K562 (cell line): ENCODE data around the gene SNAPC2. TPM values are rescaled to one million over a fixed set of nuclear protein-coding genes. Genes with fewer than 3 reads are reported as not detected.

Source experiments
- ATF1 ChIP-seq, 2 experiments: fragments of 450-650 bp in 1 of 2; IDR thresholded peaks; 2 replicates each; pipeline ENCODE4 v1.6.1; 2016; ENCODE audit warnings: missing compliant biosample characterization in 1 of 2, missing genetic modification characterization in 1 of 2
- CHD4 ChIP-seq: fragments of 200-600 bp; sonication (generic); IDR thresholded peaks from 3 replicates; pipeline ENCODE4 v1.6.1; 2012; ENCODE audit warnings: low read depth, mild to moderate bottlenecking, mixed read lengths, low read length, inconsistent platforms; ENCODE audit not compliant: insufficient read depth, insufficient replicate concordance, poor library complexity, severe bottlenecking
- GATAD2B ChIP-seq: fragments of 450-650 bp; IDR thresholded peaks from 2 replicates; pipeline ENCODE4 v1.6.1; 2017; ENCODE audit warnings: mild to moderate bottlenecking, borderline replicate concordance
- NRF1 ChIP-seq, 2 experiments: fragments of 450-650 bp; IDR thresholded peaks in 1 of 2; conservative IDR thresholded peaks in 1 of 2; 2 replicates each; pipeline ENCODE4 v1.6.1; 2014; ENCODE audit warnings: mild to moderate bottlenecking in 2 of 2
- POLR2H ChIP-seq: IDR thresholded peaks from 2 replicates; pipeline ENCODE4 v1.6.1; 2016; ENCODE audit warnings: missing genetic modification characterization, low read depth, mild to moderate bottlenecking, control low read depth, missing compliant biosample characterization, moderate library complexity
- RERE ChIP-seq: sonication (generic); formaldehyde crosslinking; IDR thresholded peaks from 2 replicates; pipeline ENCODE4 v1.8.0; 2023; ENCODE audit warnings: missing genetic modification reagents, mild to moderate bottlenecking, borderline replicate concordance
- SAFB2 ChIP-seq: fragments of 200-400 bp; formaldehyde crosslinking; IDR thresholded peaks from 2 replicates; pipeline ENCODE4 v1.6.1; 2018; ENCODE audit warnings: borderline replicate concordance, low read length, low read depth, moderate library complexity; ENCODE audit not compliant: severe bottlenecking
- SPI1 ChIP-seq: IDR thresholded peaks from 2 replicates; pipeline ENCODE4 v1.6.1; 2011; ENCODE audit warnings: low read depth, low read length, control low read depth, borderline replicate concordance
- TRIM24 ChIP-seq, 2 experiments: fragments of 450-650 bp; IDR thresholded peaks; 2 replicates each; pipeline ENCODE4 v1.6.1; 2016
- ZFP1 ChIP-seq: fragments of 450-650 bp; formaldehyde crosslinking; IDR thresholded peaks from 2 replicates; pipeline ENCODE4 v1.4.0; 2020; ENCODE audit warnings: mild to moderate bottlenecking, mixed read lengths
- polyA plus RNA-seq, 8 experiments: library from polyadenylated mRNA; depleted of rRNA in 4 of 8; stranded (reverse) in 5 of 8; unstranded in 3 of 8; fragments of >200 nt; fragmentation: Nextera tagmentation in 2 of 8; fragmentation: Illumina TruSeq in 1 of 8; extraction: Ambion mirVana in 2 of 8; extraction: Trizol in 1 of 8; gene quantifications; 2 replicates each; pipeline versions ENCODE4 v1.2.1 to v1.2.3, GENCODE V29; 2011 to 2014; ENCODE audit warnings: inconsistent platforms in 1 of 8, missing spikeins in 1 of 8
- total RNA-seq, 7 experiments: library from RNA; depleted of rRNA in 6 of 7; stranded (reverse); fragments of >200 nt in 6 of 7; fragmentation: Illumina TruSeq in 2 of 7; extraction: Trizol in 2 of 7; gene quantifications; 2 replicates each; pipeline versions ENCODE4 v1.2.1 to v1.2.3, GENCODE V29; 2011 to 2021; ENCODE audit warnings: low replicate concordance in 1 of 7
- TF ChIP-seq, protein P1 (sequence below), 2 experiments: fragments of 150-350 bp in 1 of 2; IDR thresholded peaks; 2 replicates each; pipeline ENCODE4 v1.6.1; 2012 to 2016; ENCODE audit warnings: low read depth in 2 of 2, low read length in 2 of 2, mild to moderate bottlenecking in 1 of 2, moderate library complexity in 1 of 2
- TF ChIP-seq, protein P2 (sequence below): fragments of 450-650 bp; IDR thresholded peaks from 2 replicates; pipeline ENCODE4 v1.6.1; 2016; ENCODE audit warnings: mild to moderate bottlenecking

The SNAPC2 gene
- total and polyA plus RNA-seq, 9 of the 15 experiments (the other 6 are each of a cell fraction or from before 2014, with no cell fraction given): 0.59 to 45.1 (median 15.3) TPM

- TF ChIP-seq RERE (CRISPR knock-in tag) (no peak), GATAD2B (no peak; the same call in 1 of the 2 replicates), SPI1 (0 out of 2 replicates have a peak, but pooled peaks have one; percentile 13), SAFB2 (no peak), TRIM24 (IDR thresholded peaks at IDR 0.05) (no peak), ATF1 (CRISPR knock-in tag; IDR thresholded peaks at IDR 0.05) (no peak), ATF1 (tag; IDR thresholded peaks at IDR 0.05) (peak; percentile 66), CHD4 (no peak), NRF1 (conservative IDR thresholded peaks at IDR 0.05 in 1 of 2, IDR thresholded peaks at IDR 0.05 in 1 of 2) (peak; percentile 70 to 73), ZFP1 (no peak), POLR2H (no peak)
- TF ChIP-seq, protein P1, sequence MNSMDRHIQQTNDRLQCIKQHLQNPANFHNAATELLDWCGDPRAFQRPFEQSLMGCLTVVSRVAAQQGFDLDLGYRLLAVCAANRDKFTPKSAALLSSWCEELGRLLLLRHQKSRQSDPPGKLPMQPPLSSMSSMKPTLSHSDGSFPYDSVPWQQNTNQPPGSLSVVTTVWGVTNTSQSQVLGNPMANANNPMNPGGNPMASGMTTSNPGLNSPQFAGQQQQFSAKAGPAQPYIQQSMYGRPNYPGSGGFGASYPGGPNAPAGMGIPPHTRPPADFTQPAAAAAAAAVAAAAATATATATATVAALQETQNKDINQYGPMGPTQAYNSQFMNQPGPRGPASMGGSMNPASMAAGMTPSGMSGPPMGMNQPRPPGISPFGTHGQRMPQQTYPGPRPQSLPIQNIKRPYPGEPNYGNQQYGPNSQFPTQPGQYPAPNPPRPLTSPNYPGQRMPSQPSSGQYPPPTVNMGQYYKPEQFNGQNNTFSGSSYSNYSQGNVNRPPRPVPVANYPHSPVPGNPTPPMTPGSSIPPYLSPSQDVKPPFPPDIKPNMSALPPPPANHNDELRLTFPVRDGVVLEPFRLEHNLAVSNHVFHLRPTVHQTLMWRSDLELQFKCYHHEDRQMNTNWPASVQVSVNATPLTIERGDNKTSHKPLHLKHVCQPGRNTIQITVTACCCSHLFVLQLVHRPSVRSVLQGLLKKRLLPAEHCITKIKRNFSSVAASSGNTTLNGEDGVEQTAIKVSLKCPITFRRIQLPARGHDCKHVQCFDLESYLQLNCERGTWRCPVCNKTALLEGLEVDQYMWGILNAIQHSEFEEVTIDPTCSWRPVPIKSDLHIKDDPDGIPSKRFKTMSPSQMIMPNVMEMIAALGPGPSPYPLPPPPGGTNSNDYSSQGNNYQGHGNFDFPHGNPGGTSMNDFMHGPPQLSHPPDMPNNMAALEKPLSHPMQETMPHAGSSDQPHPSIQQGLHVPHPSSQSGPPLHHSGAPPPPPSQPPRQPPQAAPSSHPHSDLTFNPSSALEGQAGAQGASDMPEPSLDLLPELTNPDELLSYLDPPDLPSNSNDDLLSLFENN (IDR thresholded peaks at IDR 0.05; ENCODE audit: low read depth in 2 of 2, low read length in 2 of 2): no peak
- TF ChIP-seq, protein P2, sequence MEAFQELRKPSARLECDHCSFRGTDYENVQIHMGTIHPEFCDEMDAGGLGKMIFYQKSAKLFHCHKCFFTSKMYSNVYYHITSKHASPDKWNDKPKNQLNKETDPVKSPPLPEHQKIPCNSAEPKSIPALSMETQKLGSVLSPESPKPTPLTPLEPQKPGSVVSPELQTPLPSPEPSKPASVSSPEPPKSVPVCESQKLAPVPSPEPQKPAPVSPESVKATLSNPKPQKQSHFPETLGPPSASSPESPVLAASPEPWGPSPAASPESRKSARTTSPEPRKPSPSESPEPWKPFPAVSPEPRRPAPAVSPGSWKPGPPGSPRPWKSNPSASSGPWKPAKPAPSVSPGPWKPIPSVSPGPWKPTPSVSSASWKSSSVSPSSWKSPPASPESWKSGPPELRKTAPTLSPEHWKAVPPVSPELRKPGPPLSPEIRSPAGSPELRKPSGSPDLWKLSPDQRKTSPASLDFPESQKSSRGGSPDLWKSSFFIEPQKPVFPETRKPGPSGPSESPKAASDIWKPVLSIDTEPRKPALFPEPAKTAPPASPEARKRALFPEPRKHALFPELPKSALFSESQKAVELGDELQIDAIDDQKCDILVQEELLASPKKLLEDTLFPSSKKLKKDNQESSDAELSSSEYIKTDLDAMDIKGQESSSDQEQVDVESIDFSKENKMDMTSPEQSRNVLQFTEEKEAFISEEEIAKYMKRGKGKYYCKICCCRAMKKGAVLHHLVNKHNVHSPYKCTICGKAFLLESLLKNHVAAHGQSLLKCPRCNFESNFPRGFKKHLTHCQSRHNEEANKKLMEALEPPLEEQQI: no peak
These were observed at the start of gene SNAPC2 (continued) for GRCh38 chr19:7919610-7920518.
